Prostate gland (tissue), 2 donors: Measurements from ENCODE around the gene BARX2.

Source experiments
- CTCF ChIP-seq, 4 experiments: fragments of 200-600 bp in 2 of 4; fragments of 450-650 bp in 2 of 4; sonication (generic) in 2 of 4; IDR thresholded peaks; 1 replicate in 3 of 4; 2 replicates in 1 of 4; pipeline ENCODE4 v1.5.1; 2016 to 2019; ENCODE audit warnings: antibody characterized with exemption in 4 of 4, mild to moderate bottlenecking in 2 of 4, moderate library complexity in 2 of 4
- POLR2A ChIP-seq: fragments of 450-650 bp; IDR thresholded peaks from one replicate; pipeline ENCODE4 v1.6.1; 2016; ENCODE audit warnings: antibody characterized with exemption, mild to moderate bottlenecking
- POLR2AphosphoS5 ChIP-seq: sonication (generic); formaldehyde crosslinking; IDR thresholded peaks from one replicate; pipeline ENCODE4 v1.6.1; 2017; ENCODE audit warnings: antibody characterized with exemption

GRCh38 chr11:129417458-129417857 is 41.8 kb downstream of the BARX2 start:
- TF ChIP-seq POLR2AphosphoS5 = no peak
- no peak for TF ChIP-seq CTCF (IDR thresholded peaks at IDR 0.05)
- no peak for TF ChIP-seq POLR2A
